Midbrain (tissue), 1 donor: ENCODE measurements around the gene RYR1.
"Not testable (repeated sequence)": the region's sequence is repeated elsewhere in the genome, so short reads cannot be mapped to it uniquely, and the experiment has no call there.

ENCODE experiments used
- DNase-seq: peaks from one replicate; lab custom pipeline; 2025; lab: John Stamatoyannopoulos, UW

The RYR1 gene

DNA sequence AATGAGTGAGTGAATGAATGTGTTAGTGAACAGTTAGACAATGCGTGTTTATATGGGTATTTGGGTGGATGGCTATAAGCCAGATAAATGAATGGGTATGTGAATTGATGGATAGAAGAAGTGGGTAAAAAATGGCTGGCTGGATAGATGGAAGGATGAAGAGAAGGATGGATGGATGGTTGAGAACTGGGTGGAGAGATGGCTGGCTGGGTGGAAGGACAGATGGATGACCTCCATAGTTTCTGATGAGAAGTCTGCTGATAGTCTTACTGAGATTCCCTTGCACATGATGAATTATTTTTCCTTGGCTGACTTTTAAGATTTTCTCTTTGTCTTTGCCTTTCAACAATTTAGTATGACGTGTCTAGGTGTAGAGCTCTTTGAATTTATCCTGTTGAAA is 57.4 kb downstream of the RYR1 start:
- no peak for DNase-seq

GRCh38 chr19:38492181-38492813 is 58.8 kb downstream of the RYR1 start:
- no peak for DNase-seq

- no peak for DNase-seq
Observed at GRCh38 chr19:38494379-38494778, 60.9 kb downstream of the RYR1 start.

DNA sequence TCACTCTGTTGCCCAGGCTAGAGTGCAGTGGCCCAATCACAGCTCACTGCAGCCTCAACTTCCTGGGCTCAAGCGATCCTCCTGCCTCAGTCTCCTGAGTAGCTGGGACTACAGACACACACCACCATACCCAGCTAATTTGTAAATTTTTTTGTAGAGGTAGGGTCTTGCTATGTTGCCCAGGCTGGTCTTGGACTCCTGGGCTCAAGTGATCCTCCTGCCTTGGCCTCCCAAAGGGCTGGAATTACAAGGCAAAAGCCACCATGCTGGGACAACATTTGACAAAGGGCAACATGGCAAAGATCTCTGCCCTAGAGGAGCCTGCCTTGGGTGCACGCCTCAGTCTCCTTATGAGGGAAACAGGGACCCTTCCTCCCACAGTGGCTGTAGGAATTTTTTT is 61.9 kb downstream of the RYR1 start:
- DNase-seq = not testable (repeated sequence)

DNA sequence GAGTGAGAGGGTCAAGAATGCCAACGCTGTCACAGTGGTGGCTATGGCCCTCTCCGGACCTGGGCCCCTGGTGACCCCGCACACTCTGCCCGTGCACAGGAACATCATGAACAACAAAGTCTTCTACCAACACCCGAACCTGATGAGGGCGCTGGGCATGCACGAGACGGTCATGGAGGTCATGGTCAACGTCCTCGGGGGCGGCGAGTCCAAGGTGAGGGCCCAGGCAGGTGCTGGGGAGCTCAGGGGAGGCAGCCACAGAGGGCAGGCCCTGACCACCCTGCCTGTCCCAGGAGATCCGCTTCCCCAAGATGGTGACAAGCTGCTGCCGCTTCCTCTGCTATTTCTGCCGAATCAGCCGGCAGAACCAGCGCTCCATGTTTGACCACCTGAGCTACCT is 62.6 kb downstream of the RYR1 start:
- no peak for DNase-seq

- no peak for DNase-seq
Observed at GRCh38 chr19:38496603-38497487, 63.4 kb downstream of the RYR1 start.

DNA sequence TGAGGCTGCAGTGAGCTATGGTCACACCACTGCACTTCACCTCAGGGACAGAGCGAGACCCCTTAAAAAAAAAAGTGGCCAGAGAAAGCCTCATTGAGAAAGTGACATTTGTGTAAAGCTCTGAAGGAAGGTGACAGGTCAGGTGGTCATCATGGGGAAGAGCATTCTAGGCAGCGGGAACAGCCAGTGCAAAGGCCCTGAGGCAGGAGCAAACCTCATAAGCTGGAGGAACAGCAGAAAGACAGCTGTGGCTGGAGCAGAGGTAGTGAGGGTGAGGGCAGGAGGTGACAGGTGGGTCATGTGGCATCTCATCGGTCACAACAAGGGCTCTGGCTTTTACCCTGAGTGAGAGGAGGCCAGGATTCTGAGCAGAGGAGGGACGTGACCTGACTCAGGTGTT is 64.4 kb downstream of the RYR1 start:
- no peak for DNase-seq

DNA sequence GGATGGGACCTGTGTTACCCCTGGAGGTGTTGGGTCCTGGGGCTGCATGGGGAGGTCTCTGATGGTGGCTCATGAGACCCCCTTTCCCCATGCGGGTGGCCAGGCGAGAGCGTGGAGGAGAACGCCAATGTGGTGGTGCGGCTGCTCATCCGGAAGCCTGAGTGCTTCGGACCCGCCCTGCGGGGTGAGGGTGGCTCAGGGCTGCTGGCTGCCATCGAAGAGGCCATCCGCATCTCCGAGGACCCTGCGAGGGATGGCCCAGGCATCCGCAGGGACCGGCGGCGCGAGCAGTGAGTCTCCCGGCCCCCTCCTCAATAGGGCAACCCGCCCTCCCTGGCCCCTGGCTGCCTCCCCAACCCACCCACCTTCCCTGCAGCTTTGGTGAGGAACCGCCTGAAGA is 66.0 kb downstream of the RYR1 start:
- no peak for DNase-seq

DNA sequence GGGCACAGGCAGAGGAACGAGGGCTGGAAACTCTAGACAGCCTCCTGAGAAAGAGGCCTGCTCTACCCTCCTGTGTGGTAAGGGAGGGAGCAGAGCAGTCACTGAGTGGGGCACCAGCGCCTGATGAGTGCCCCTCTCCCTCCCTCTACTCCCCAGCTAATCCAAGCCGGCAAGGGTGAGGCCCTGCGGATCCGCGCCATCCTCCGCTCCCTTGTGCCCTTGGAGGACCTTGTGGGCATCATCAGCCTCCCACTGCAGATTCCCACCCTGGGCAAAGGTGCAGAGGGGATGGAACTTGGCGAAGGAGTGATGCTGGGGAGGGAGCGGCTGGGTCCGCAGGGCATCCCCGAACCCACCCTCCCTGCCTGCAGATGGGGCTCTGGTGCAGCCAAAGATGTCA is 67.0 kb downstream of the RYR1 start:
- DNase-seq = no peak

GRCh38 chr19:38502410-38503076 is 69.1 kb downstream of the RYR1 start:
- DNase-seq = no peak

- no peak for DNase-seq
Observed at GRCh38 chr19:38503077-38503410, 69.6 kb downstream of the RYR1 start.

GRCh38 chr19:38505958-38506357 is 72.5 kb downstream of the RYR1 start:
- DNase-seq = no peak

DNA sequence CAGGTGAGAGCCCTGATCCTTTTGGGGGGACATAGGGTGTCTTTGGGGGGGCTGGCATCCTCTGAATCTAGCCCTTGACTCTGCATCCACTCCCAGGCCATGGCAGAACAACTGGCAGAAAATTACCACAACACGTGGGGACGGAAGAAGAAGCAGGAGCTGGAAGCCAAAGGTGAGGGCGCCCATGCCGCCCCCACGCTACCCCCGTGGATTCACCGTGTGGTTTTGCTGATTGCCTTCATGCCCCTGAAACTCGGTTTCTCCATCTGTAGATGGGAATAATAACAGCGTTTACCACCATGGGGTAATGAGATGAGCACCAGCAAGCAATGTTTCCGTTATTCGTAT is 72.9 kb downstream of the RYR1 start:
- no peak for DNase-seq

DNA sequence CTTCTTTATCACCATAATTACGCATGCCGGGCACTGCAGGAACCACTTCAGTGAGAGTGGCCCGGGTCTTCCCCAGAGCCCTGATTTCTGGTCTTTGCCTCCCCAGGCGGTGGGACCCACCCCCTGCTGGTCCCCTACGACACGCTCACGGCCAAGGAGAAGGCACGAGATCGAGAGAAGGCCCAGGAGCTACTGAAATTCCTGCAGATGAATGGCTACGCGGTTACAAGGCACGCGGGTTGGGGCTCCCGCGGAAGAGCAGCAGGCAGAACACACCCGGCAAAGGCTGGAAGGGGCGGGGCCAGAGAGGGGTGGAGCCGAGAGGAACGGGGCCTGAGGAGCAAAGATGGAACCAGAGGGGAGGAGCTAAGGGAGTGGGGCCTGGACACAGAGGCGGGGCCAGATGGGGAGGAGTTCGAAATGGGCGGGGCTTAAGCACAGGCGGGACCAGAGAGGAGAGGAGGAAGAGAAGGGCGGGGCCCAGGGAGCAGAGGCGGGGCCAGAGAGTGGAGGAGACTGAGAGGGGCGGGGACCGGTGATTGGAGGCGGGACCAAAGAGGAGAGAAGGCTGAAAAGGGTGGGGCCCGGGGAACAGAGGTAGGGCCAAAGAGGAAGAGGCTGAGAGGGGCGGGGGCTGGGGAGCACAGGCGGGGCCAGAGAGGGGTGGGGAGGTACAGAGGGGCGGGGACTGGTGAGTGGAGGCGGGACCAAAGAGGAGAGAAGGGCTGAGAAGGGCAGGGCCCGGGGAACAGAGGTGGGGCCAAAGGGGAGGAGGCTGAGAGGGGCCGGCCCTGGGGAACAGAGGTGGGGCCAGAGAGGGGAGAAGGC is 73.4 kb downstream of the RYR1 start:
- no peak for DNase-seq

GRCh38 chr19:38507551-38508127 is 74.1 kb downstream of the RYR1 start:
- DNase-seq = no peak

GRCh38 chr19:38508507-38508906 is 75.0 kb downstream of the RYR1 start:
- DNase-seq = no peak

DNA sequence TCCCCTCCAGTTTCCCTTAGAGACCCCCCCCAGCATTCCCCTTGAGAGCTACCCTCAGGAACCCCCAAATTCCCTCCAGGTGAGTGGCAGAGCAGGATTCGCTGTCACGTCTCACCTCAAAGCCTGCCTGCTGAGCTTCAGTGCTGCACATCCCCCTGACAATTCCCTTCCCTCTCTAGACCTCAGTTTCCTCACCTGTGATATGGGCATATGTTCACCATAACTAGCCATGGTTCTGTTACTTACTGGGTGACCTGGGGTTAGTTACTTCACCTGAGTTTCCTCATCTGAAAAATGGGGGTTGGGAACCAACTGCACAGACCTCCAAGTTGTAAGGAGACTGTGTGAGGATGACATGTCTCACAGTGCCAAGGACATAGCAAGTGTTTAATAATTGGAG is 75.5 kb downstream of the RYR1 start:
- DNase-seq = no peak

- DNase-seq = no peak
Observed at GRCh38 chr19:38511074-38511708, 77.7 kb downstream of the RYR1 start.

GRCh38 chr19:38512277-38512676 is 78.8 kb downstream of the RYR1 start:
- no peak for DNase-seq

GRCh38 chr19:38513156-38513555 is 79.7 kb downstream of the RYR1 start:
- not testable (repeated sequence) for DNase-seq

- DNase-seq = no peak
Observed at GRCh38 chr19:38513762-38514167, 80.3 kb downstream of the RYR1 start.
